AG04449 (cell line): Measurements from ENCODE around the gene CEP128.

ENCODE experiments used
- CTCF ChIA-PET: fragments of 350-600 bp; formaldehyde crosslinking; extraction: SDS; loops from one replicate; lab custom pipeline; 2021; ENCODE audit warnings: antibody characterized with exemption; lab: Yijun Ruan, JAX
- POLR2A ChIA-PET: fragments of 400-600, 350-600 bp; formaldehyde crosslinking; extraction: SDS; loops from one replicate; lab custom pipeline; 2020; ENCODE audit warnings: antibody characterized with exemption, inconsistent platforms; lab: Yijun Ruan, JAX
- DNase-seq: peaks from one replicate; pipeline ENCODE4 v3.0.0-alpha.2; 2010; ENCODE audit warnings: low read depth, low spot score
- H3K4me3 ChIP-seq: 2 replicates; pipeline ENCODE4 v1.5.1; 2011; ENCODE audit warnings: low read depth, mild to moderate bottlenecking, control low read depth, low read length
- TF ChIP-seq, protein P1 (sequence below): IDR thresholded peaks from one replicate; pipeline ENCODE4 v1.5.1; 2011; ENCODE audit warnings: mild to moderate bottlenecking, moderate library complexity, low read length, control low read depth, inconsistent platforms; ENCODE audit not compliant: insufficient read depth; ENCODE audit errors: missing control alignments

The CEP128 gene

DNA sequence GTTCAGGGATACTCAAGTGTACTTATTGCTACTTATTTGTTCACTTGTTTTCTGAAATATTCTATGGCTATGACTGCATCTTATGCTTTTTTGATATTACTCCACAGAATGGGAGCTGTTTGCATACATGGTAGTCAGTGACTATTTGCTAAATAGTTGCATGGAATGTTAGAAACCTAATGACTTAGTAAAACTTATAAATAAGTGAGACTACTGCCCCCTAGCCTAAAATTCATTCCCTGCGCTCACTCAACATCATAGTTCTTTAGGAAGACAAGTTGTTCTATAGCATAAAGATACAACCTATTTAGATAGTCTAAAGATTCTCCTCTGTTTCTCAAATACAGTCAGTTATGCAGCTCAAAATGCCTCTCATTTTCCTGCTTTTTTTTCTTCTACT lies 305.5 kb downstream of the CEP128 start:
- CTCF ChIA-PET = interaction anchor here (1.0 to 1.4 kb wide), 5 partner anchors 9 to 581 kb away, joined by 4 to 6 read pairs (median 5); no protein-coding TSS in a partner anchor
- TF ChIP-seq, protein P1, sequence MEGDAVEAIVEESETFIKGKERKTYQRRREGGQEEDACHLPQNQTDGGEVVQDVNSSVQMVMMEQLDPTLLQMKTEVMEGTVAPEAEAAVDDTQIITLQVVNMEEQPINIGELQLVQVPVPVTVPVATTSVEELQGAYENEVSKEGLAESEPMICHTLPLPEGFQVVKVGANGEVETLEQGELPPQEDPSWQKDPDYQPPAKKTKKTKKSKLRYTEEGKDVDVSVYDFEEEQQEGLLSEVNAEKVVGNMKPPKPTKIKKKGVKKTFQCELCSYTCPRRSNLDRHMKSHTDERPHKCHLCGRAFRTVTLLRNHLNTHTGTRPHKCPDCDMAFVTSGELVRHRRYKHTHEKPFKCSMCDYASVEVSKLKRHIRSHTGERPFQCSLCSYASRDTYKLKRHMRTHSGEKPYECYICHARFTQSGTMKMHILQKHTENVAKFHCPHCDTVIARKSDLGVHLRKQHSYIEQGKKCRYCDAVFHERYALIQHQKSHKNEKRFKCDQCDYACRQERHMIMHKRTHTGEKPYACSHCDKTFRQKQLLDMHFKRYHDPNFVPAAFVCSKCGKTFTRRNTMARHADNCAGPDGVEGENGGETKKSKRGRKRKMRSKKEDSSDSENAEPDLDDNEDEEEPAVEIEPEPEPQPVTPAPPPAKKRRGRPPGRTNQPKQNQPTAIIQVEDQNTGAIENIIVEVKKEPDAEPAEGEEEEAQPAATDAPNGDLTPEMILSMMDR = no peak
- POLR2A ChIA-PET = no interaction called here
- no peak for DNase-seq
- H3K4me3 ChIP-seq = no peak overlapping the region

DNA sequence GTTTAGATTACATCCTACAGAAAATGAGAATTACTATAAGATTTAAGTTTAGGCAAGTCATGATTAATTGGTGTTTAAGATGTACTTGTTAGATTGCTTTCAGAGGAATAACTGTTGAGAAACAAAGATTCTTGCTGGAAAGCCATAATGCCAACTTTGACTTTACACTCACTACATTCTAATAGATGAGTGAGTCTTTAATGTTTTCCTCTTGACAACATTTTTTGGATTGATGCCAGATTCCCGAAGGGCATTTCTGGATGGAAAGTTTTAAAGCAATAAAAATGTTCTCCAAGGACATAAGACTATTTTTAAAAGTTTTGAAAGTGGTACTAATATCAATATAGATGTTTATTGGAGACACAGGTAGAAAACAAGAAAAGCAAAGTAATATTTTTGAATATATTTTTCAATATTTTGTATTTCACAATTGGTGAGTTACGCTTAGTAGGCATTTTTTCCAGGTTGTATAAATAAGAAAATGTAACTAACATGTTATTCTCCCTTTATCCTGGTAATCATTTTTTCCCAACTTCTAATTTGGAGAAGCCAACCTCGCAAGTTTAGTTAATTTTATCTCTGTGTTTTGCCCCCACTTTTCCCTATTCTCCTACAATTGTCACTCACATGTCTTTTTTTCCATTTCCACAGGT lies 307.3 kb downstream of the CEP128 start:
- DNase-seq = no peak
- TF ChIP-seq, protein P1 = no peak
- POLR2A ChIA-PET = no interaction called here
- H3K4me3 ChIP-seq = no peak overlapping the region
- CTCF ChIA-PET = no interaction called here

DNA sequence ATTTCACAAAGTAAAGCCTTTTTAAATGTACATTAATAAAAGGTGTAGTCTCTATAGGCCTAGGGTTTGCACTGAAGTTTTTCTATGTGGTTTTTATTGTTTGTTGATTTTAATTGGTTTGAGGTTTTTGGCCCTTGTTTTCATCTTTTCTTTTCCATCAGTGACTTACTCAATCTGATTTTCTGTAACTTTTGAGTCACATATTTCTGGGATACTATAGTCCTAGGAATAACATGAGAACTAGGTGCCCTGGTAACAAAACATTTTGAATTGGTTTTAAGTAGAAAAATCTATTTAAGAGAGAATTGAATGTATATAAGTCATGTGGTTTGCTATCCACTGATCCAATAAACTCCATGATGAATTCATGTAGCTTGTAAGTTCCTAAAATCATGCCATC lies 311.9 kb downstream of the CEP128 start:
- TF ChIP-seq, protein P1 = no peak
- ChIA-PET CTCF (no interaction called here), POLR2A (no interaction called here)

DNA sequence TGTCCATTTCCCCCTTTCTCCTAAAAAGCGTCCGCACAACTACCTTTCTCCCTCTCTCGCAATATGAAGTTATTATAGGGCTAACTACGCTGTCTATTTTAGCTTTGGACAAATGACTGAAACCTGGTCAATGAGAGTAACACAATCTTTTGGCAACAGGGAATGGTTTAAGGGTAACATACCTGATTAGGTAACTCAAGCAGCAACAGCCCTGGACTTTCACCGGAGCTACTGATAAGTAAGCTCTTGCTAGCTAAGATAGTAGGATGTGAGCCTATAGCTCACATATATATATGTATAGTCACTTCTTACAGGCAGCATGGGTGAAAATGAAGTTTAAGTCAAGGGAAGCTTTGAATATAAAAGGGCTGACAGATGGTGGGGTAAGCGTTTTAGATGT lies 313.0 kb downstream of the CEP128 start:
- ChIA-PET CTCF (no interaction called here), POLR2A (no interaction called here)
- TF ChIP-seq, protein P1 = no peak
- DNase-seq = no peak
- H3K4me3 ChIP-seq = no peak overlapping the region

More for the DNA sequence above, 311.9 kb downstream of the CEP128 start:
- no peak overlapping the region for H3K4me3 ChIP-seq
- DNase-seq = no peak

DNA sequence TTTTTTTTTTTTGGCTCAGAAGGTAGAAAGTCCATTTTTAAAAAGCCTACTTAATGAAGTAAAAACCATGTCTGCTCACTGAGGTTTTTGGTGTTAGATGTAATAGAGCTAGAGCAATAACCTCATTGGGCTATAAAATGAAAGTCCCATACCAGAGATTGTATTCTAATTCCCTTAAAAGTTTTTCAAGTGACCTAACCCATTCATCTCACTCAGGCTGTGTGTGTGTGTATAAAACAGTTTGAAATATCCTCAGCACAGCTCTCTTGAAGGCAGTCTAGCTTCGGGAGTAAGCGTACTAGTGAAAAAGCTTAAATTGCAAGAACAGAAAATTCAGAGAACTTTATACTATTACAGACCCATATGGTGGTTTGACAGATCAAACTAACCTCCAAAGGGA lies 313.8 kb downstream of the CEP128 start:
- TF ChIP-seq, protein P1 = no peak
- ChIA-PET POLR2A (no interaction called here), CTCF (interaction anchor here (0.8 kb wide), 1 partner anchor 572 kb away, joined by 3 read pairs; no protein-coding TSS in a partner anchor)
- H3K4me3 ChIP-seq = no peak overlapping the region
- DNase-seq = no peak

DNA sequence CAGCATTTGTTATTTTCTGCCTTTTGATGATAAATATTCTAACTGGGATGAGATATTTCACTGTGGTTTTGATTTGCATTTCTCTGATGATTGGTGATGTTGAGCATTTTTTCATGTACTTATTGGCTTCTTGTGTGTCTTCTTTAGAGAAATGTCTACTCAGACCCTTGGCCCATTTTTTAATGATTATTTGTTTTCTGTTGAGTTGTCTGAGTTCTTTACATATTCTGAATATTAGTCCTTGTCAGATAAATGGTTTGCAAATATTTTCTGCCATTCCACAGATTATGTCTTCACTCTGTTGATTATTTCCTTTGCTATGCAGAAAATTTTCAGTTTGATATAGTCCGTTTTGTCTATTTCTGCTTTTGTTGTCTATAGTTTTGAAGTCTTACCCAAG lies 317.0 kb downstream of the CEP128 start:
- ChIA-PET POLR2A (no interaction called here), CTCF (interaction anchor here (1.2 kb wide), 1 partner anchor 38 kb away, joined by 4 read pairs; no protein-coding TSS in a partner anchor)
- no peak for DNase-seq
- TF ChIP-seq, protein P1 = no peak
- H3K4me3 ChIP-seq = no peak overlapping the region
